SKM-1 treated with dmso at 0.1 percent for 144 hours (cell line): ENCODE results near the gene BCAP29.

Experiments
- DNase-seq: peaks from one replicate; lab custom pipeline; 2025; ENCODE audit not compliant: unreplicated experiment; lab: John Stamatoyannopoulos, UW

Gene BCAP29

GRCh38 chr7:107661865-107662379, 81.9 kb downstream of the BCAP29 start:
- DNase-seq: no peak

DNA sequence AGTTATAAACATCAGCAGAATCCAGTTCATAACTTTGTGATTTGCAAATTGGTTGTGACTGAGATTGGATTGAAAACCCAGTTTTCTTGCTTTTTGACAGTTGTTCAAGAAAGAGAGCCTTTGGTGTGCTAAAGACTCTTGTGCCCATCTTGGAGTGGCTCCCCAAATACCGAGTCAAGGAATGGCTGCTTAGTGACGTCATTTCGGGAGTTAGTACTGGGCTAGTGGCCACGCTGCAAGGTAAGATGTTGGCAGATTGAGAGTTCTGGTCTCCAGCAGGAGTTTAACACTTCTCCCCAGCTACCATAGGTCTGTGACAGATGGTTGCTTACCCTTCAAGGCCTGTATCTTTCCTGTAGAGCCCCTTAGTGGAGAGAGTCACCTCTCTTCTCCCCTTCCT, 83.2 kb downstream of the BCAP29 start:
- DNase-seq: no peak

- DNase-seq: no peak
Observed at GRCh38 chr7:107666790-107667189, 86.7 kb downstream of the BCAP29 start.

DNA sequence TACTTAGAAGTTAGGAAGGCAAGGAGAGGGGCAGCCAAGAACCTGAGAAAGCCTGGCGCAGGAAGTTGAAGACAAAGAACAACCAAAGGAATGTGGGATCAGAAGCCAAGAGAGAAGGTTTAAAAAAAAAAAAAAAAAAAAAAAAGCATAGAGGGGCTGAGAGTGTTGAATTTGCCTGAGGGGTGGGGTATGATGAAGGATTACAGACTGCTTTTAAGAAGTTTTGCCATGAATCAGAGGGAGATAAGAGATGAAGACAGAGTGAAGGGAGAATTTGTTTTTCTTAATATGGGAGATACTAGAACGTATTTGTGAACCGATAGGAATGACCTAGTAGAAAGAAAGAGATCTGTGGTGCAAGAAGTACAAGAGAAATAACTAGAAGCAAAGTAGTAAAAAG, 87.3 kb downstream of the BCAP29 start:
- DNase-seq: no peak

- DNase-seq: no peak
Observed at GRCh38 chr7:107668296-107668695, 88.2 kb downstream of the BCAP29 start.
